ENCODE measurements around the gene MUSTN1.
A peak's percentile ranks its signal among the peaks of the same experiment; 100 is the strongest.

The MUSTN1 gene

GRCh38 chr3:52809149-52809548 is 25.7 kb downstream of the MUSTN1 start:
- ATAC-seq (no peak), DNase-seq (no peak)
- Mint-ChIP-seq H3K4me3 (no peak overlapping the region), H3K9me3 (no peaks in the 10 kb centered on the region), H3K4me1 (no peaks in the 10 kb centered on the region), H3K27me3 (no peaks in the 10 kb centered on the region), H3K27ac (no peak overlapping the region)

DNA sequence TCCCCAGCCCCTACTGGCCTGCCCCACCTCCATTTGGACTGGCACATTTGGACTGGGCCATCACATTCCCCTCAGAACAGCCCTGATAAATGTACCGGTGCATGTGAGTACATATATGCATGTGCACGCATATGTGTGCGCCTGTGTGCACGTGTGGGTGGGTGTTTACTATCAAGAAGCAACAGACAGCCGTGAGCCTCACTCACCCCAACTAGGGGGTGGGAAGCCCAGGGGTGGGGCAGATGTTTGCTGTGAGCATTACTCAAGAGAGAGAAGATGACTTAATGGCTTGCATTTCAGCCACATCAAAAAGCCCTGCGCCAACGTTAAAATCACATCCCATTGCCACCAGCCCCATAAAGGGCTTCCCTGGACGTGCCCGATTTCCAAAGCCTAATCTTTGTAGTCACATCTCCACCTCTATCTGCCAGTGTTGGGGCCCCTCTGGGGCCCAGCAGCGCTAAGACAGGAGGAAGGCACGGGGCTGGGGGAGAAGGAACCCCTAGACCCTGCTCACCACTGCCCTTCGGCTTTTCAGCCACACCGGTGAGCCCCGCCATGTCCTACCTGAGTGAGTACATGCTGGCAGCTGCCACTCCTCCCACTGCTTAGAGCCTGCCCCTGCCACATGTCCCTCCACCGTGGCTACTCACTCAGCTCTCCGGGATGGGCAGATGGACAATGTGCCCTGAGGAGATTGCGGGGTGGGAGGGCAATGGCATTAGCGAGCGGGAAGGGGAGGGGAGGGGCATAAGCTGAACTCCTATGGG is 29.4 kb downstream of the MUSTN1 start:
- H3K9me3 Mint-ChIP-seq, result no peaks in the 10 kb centered on the region
- H3K4me3 Mint-ChIP-seq, result no peak overlapping the region
- no peak for DNase-seq
- no peak for ATAC-seq
- no peaks in the 10 kb centered on the region for H3K27me3 Mint-ChIP-seq
- no peak overlapping the region for H3K27ac Mint-ChIP-seq
- H3K4me1 Mint-ChIP-seq, result no peaks in the 10 kb centered on the region

DNA sequence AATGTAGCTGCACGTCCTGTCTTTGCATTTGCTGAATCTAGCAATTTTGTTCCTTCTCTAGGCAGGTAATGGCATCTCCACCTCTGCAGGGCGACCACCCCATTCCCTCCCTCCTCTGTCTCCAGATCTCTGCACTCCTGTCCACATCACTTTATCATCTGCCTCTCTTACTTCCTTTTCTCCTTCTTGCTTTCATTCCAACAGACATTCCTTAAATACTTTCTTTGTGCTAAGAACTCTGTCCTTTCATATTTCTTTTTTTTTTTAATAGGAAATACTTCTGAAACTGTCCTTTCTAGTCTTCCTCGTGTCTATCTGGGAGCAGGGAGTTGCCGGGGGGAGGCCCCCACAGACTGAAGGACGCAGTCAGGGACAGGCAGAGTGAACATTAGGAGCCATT is 33.0 kb downstream of the MUSTN1 start:
- peak overlapping the region in 1 of 2 donors; percentile 24 for H3K27ac Mint-ChIP-seq

GRCh38 chr3:52800079-52800478 is 34.7 kb downstream of the MUSTN1 start:
- DNase-seq (no peak), ATAC-seq (no peak)
- Mint-ChIP-seq H3K27ac (no peak overlapping the region), H3K9me3 (no peaks in the 10 kb centered on the region), H3K27me3 (no peaks in the 10 kb centered on the region), H3K4me3 (no peak overlapping the region), H3K4me1 (no peaks in the 10 kb centered on the region)

More for the DNA sequence above, 33.0 kb downstream of the MUSTN1 start:
- H3K4me3 Mint-ChIP-seq, result no peak overlapping the region
- no peaks in the 10 kb centered on the region for H3K4me1 Mint-ChIP-seq
- DNase-seq, result no peak
- H3K9me3 Mint-ChIP-seq, result no peaks in the 10 kb centered on the region
- no peaks in the 10 kb centered on the region for H3K27me3 Mint-ChIP-seq
- no peak for ATAC-seq

DNA sequence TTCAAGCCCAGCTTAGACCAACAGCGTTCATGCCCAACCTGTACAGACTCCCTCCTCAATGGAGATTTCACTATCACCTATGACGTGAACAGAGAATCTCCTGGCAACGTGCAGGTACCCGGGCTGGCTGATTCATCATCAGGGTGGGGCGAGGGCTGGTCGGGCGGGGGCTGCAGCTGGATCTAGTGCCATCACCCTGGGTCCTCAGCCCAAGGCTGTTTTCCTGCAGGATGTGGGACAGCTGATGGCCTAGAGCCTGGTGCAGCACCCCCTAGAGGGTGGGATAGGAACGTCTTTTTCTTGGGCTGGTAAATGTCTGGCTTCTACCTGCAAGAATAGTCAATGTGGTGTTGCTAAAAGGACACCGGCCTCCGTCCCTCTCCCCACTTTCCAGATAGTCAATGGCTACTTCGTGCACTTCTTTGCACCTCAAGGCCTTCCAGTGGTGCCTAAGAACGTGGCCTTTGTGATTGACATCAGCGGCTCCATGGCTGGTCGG is 35.8 kb downstream of the MUSTN1 start:
- peak; percentile 5 to 28 for DNase-seq

DNA sequence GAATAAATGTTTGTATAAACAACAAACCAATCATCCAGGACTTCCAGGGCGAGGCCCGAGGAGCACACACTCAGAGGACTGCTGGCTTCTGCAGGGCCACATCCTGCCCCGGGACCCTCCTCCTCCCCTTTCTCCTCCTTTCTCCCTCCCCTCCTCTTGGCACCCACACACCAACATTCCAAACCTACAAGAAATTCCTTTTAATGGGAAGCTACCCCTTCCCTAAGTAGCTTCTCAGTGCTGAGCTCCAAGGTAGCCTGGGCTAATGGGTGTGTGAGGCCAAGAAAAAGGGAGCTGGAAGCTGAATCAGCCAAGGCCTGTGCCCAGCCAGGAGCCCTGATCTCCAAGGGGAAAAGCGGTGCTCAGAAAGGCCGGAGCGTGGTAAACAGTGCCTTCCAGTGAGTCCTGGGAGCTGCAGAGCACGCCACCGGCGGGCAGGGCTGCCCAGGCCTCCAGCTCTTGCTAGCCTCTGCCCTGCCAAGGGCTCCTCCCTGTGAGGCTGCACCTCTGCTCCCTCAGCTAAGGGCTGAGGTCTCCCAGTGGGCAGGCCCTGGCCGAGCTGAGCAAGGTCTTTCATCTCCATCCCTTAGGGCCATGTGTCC is 36.3 kb downstream of the MUSTN1 start:
- DNase-seq (no peak), ATAC-seq (no peak)
- Mint-ChIP-seq H3K27ac (no peak overlapping the region), H3K4me1 (no peaks in the 10 kb centered on the region), H3K4me3 (no peak overlapping the region), H3K27me3 (no peaks in the 10 kb centered on the region), H3K9me3 (no peaks in the 10 kb centered on the region)

More for the DNA sequence above, 35.8 kb downstream of the MUSTN1 start:
- no peaks in the 10 kb centered on the region for H3K4me1 Mint-ChIP-seq
- peak overlapping the region in 1 of 2 donors; percentile 42 for H3K27ac Mint-ChIP-seq
- no peak overlapping the region for H3K4me3 Mint-ChIP-seq
- ATAC-seq, result peak; percentile 32
- H3K27me3 Mint-ChIP-seq, result no peaks in the 10 kb centered on the region
- H3K9me3 Mint-ChIP-seq, result no peaks in the 10 kb centered on the region

DNA sequence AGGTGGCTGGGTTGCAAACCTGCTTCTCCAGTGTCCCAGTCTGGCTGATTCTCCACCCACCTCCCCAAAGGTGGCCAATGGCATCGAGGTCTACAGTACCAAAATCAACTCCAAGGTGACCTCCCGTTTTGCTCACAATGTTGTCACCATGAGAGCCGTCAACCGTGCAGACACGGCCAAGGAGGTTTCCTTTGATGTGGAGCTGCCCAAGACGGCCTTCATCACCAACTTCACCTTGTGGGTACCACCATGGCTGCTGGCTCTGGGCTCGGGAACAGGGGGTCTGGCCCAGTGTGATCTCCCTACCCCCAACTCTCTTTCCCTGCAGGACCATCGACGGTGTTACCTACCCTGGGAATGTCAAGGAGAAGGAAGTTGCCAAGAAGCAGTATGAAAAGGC is 38.4 kb downstream of the MUSTN1 start:
- Mint-ChIP-seq H3K27me3 (no peaks in the 10 kb centered on the region), H3K9me3 (no peaks in the 10 kb centered on the region), H3K4me1 (no peaks in the 10 kb centered on the region), H3K4me3 (no peak overlapping the region), H3K27ac (no peak overlapping the region)
- DNase-seq, result no peak
- ATAC-seq, result no peak

- H3K27ac Mint-ChIP-seq, result no peak overlapping the region
- H3K4me3 Mint-ChIP-seq, result no peak overlapping the region
- H3K4me1 Mint-ChIP-seq, result no peaks in the 10 kb centered on the region
- H3K27me3 Mint-ChIP-seq, result no peaks in the 10 kb centered on the region
- ATAC-seq (no peak), DNase-seq (no peak)
- H3K9me3 Mint-ChIP-seq, result no peaks in the 10 kb centered on the region
Measured at GRCh38 chr3:52795298-52795900, 39.4 kb downstream of the MUSTN1 start.

GRCh38 chr3:52794612-52795099 is 40.2 kb downstream of the MUSTN1 start, which contains the start of gene ITIH3:
TSS of gene ITIH3 (plus strand) at chr3:52794796. CDS start at chr3:52794804, 8 bp downstream.
- H3K9me3 Mint-ChIP-seq, result no peaks in the 10 kb centered on the region
- H3K27ac Mint-ChIP-seq, result peak within 1 kb of the TSS in 1 of 2 donors; percentile 56
- no peaks in the 10 kb centered on the region for H3K4me1 Mint-ChIP-seq

GRCh38 chr3:52793702-52794611 is 40.9 kb downstream of the MUSTN1 start:
- Mint-ChIP-seq H3K9me3 (no peaks in the 10 kb centered on the region), H3K4me1 (no peaks in the 10 kb centered on the region), H3K4me3 (no peak overlapping the region), H3K27ac (peak overlapping the region in 1 of 2 donors; percentile 56), H3K27me3 (no peaks in the 10 kb centered on the region)
- ATAC-seq, result no peak
- DNase-seq, result no peak

More at GRCh38 chr3:52794612-52795099, 40.2 kb downstream of the MUSTN1 start, which contains the start of gene ITIH3:
- Mint-ChIP-seq H3K27me3 (no peaks in the 10 kb centered on the region), H3K4me3 (no peak within 1 kb of the TSS)
- DNase-seq, result no peak
- no peak for ATAC-seq

- DNase-seq (no peak), ATAC-seq (no peak)
- Mint-ChIP-seq H3K9me3 (no peaks in the 10 kb centered on the region), H3K27ac (no peak overlapping the region), H3K4me1 (no peaks in the 10 kb centered on the region), H3K4me3 (no peak overlapping the region), H3K27me3 (no peaks in the 10 kb centered on the region)
Measured at GRCh38 chr3:52792961-52793695, 41.7 kb downstream of the MUSTN1 start.

- H3K27me3 Mint-ChIP-seq, result no peaks in the 10 kb centered on the region
- ATAC-seq (no peak), DNase-seq (no peak)
- H3K4me1 Mint-ChIP-seq, result no peaks in the 10 kb centered on the region
- H3K4me3 Mint-ChIP-seq, result no peak overlapping the region
- no peaks in the 10 kb centered on the region for H3K9me3 Mint-ChIP-seq
- peak overlapping the region; percentile 30 to 68 for H3K27ac Mint-ChIP-seq
Measured at GRCh38 chr3:52792413-52792812, 42.4 kb downstream of the MUSTN1 start.

DNA sequence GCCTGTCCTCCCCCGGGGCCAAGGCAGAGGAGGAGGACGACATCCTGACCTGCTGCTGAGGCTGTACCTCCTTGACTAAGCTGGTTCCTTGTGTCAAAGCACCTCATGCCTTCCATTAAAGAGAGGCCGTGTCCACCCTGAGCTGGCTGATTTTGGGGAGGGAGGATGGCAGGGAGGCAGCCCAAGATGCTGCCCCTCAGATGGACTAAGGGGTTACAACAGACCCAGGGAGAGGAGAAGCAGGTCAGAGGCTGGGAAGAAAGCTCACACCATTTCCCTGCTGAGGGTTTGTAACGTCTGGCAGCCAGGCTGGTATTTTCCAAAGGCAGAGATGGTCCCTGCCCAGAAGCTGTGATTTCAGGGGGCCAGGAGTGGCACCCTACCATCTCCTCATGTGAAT is 42.9 kb downstream of the MUSTN1 start:
- no peaks in the 10 kb centered on the region for H3K4me1 Mint-ChIP-seq
- no peak for ATAC-seq
- no peak overlapping the region for H3K27ac Mint-ChIP-seq
- no peaks in the 10 kb centered on the region for H3K27me3 Mint-ChIP-seq
- no peak overlapping the region for H3K4me3 Mint-ChIP-seq
- no peak for DNase-seq
- H3K9me3 Mint-ChIP-seq, result no peaks in the 10 kb centered on the region

DNA sequence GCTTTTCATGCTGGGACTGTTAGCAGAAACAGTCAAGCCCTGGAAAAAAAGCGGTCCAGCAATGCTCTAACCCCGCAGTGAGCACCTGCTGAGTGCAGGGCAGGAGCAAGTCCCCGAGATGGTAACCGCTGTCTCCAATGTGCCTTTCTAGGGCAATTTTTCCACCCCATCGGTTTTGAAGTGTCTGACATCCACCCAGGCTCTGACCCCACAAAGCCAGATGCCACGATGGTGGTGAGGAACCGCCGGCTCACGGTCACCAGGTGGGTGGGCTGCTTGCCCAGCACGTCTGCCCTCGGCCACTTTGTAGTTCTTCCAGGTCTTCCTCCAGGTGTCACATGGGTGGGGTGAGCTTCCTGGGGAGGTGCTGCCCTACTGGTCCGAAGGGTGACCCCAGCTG is 43.5 kb downstream of the MUSTN1 start:
- Mint-ChIP-seq H3K27me3 (no peaks in the 10 kb centered on the region), H3K9me3 (no peaks in the 10 kb centered on the region), H3K27ac (no peak overlapping the region), H3K4me3 (no peak overlapping the region), H3K4me1 (no peaks in the 10 kb centered on the region)
- ATAC-seq (no peak), DNase-seq (no peak)

Measured in stimulated activated naive CD8-positive, alpha-beta T cell treated with anti-CD3 and anti-CD28 coated beads, Interleukin-15, amount 100 ng/mL, for 72 hours (primary cell).